GM10266 (cell line): ENCODE measurements around the gene ECSCR.

Experiments used
- DNase-seq: peaks from one replicate; pipeline ENCODE4 v3.0.0; 2012; ENCODE audit errors: extremely low spot score
- TF ChIP-seq, protein P1 (sequence below): IDR thresholded peaks from 2 replicates; pipeline ENCODE4 v1.5.1; 2012; ENCODE audit warnings: mild to moderate bottlenecking, low read depth; ENCODE audit not compliant: control insufficient read depth, insufficient read depth; ENCODE audit errors: missing control alignments

The ECSCR gene

DNA sequence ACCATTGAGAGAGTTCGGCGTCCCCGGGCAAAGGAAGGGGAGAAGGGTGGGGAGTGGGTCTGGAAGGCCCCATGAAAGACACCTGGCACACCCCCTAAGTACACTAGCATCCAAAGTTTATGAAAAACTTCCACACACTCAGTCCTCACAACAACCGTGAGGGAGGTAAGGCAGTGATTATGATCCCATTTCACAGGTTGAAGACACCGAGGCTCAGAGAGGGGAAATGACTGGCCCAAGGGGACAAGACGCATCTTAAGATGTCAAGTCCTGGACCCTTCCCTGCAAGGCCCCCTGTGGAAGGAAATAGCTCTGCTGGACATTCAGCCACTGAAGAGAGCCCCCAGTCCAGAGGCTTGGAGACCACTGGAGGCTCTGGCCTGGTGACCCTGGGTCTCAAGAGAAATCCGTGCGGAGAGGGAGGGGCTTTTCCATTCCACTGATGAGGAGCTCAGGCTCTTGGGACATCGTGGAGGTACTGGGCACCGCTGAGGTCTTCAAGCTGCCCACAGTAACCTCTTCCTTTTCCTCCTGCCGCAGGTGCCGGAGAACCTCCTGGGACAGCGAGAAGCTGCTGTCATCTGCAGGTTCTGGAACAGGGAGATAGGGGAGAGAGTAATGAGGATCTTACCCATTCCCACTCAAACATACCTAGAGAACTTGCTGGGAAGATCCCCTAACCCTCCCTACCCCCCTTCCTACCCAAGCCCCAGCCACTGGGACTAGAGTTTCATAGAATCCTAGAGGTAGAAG lies 13.5 kb upstream of the ECSCR start:
- TF ChIP-seq, protein P1, sequence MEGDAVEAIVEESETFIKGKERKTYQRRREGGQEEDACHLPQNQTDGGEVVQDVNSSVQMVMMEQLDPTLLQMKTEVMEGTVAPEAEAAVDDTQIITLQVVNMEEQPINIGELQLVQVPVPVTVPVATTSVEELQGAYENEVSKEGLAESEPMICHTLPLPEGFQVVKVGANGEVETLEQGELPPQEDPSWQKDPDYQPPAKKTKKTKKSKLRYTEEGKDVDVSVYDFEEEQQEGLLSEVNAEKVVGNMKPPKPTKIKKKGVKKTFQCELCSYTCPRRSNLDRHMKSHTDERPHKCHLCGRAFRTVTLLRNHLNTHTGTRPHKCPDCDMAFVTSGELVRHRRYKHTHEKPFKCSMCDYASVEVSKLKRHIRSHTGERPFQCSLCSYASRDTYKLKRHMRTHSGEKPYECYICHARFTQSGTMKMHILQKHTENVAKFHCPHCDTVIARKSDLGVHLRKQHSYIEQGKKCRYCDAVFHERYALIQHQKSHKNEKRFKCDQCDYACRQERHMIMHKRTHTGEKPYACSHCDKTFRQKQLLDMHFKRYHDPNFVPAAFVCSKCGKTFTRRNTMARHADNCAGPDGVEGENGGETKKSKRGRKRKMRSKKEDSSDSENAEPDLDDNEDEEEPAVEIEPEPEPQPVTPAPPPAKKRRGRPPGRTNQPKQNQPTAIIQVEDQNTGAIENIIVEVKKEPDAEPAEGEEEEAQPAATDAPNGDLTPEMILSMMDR, result no peak
- DNase-seq, result no peak

DNA sequence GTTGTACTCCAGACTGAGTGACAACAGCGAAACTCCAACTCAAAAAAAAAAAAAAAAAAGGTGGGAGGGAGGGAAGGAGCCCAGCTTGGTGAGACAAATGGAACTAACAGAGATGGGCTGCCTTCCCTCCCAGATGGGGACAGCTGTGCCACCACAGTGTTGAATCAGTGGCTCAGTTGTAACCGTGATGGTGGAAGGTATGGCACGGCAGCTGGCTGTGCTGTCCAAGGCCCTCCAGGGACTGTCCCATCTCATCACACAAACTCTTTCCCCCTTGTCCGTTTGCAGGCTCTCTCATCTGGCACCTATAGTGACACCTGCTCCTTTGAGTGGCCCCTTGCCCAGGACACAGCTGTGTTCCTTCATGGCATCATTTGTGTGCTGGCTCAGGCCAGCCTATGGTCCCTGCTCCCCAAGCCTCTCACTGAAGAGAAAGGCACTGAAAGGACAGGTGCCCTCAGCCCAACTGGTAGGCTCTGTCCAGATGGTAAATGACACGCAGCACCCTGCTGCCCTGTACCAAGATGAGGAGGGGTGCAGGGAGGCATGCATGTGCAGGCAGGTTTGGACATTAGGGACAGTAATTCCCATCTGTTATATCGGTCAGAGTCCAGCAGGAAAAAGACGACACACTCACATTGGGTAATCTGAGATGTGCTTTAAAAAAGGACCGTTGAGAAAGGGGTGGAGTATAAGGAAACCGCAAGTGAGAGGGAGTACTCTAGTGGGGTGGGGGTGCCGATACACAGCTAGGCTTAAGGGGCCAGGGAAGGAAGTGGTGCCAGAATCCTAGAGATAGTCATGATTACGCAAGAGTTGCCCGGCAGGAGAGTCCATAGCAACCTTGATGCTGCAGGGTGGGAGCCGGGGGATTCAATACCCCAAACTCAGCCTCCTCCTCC lies 12.6 kb upstream of the ECSCR start:
- TF ChIP-seq, protein P1, result no peak
- no peak for DNase-seq

DNA sequence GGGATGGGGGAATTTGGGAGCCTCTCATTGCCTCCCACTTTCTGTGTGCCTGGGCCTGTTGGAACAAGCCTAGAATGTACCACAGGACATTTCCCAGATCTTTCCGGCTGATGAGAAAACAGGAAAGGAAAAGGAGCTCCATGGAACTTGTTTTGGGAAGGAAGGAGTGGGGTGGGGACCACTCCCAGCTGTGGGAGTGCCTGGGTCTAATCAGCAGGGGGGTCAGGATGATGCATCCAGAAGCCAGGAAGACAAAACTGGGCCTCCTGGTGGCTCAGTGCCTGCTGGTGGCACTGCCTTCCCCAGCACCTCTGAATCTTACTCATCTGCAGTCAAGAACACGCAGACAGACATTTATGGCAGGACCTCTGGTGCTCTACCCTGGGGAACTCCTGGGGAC lies 11.0 kb upstream of the ECSCR start:
- no peak for DNase-seq
- TF ChIP-seq, protein P1, result no peak

DNA sequence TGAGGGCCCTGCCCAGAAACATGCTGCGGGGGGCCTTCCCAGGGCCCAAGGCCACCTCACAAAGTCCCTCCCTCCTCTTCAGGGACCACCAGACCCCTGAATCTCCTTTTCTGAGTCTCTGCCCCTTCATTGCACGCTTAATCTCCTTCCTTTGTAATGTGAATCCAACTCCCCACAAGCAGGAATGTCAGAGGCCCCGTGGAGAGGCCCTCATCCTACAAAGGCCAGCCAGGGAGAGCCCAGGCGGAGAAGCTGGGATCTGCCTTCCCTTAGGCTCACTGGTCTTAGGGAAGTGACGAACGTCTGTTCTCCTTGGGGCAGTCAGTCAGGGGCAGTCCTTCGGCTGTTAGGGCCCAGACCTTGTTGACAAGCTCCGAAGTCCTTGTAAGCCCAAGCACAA lies 10.6 kb upstream of the ECSCR start:
- TF ChIP-seq, protein P1, result no peak
- DNase-seq, result no peak

DNA sequence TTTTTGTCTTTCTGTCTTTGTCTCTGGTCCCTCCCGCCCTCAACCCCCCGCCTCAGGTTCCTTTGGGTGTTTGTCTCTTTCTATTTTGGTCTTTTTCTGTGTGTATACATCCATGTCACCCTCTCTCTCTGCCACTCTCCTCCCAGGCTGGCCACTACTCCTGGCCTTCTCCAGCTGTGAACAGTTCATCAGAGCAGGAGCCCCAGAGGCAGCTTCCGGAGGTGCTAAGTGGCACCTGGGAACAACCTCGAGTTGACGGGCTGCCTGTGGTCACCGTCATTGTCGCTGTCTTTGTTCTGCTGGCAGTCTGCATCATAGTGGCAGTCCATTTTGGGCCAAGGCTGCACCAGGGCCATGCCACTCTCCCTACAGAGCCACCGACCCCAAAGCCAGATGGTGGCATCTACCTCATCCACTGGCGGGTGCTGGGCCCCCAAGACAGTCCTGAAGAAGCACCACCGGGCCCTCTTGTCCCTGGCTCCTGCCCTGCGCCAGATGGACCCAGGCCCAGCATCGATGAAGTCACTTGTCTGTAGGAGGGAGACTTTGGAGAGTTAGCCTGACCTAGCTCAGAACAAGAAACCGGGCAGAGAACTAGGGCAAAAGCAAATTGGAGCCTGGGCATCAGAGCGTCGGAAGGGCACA lies 10.0 kb upstream of the ECSCR start:
- DNase-seq, result no peak
- TF ChIP-seq, protein P1, result no peak

DNA sequence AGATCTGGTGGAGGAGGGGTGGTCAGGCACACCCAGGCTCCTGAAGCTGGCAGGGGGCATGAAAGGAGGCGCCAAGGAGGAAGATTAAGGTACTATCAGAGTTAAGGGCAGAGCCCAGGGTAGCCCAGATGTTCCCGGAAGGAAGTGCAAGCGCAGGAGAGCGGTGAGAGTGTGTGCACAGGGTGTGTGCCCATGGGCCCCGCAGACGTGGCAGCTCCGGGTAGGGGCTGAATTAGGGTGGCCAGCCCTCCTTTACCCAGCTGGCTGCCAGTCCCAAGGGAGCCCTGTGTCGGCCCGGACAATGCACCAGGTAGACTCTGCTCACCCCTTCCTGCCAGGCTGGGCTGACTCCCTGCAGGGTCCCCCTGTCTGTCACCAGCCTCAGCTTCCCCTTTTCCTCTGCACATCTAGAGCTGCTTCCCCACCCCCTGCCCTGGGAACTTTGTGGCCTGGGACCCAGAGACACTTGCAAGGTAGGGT lies 8.3 kb upstream of the ECSCR start, which contains the start of gene SMIM33:
SMIM33 (plus strand) TSS at position 184 of the 480 bp plus-strand sequence; CDS start at position 302, 118 bp downstream.
- DNase-seq, result no peak
- TF ChIP-seq, protein P1, result no peak
